IMR-90 (cell line): ENCODE results near the gene CCM2.

Source experiments
- BHLHE40 ChIP-seq: fragments of 150-350 bp; IDR thresholded peaks from 2 replicates; pipeline ENCODE4 v1.6.1; 2016; ENCODE audit warnings: mild to moderate bottlenecking, low read depth, low read length
- FOS ChIP-seq: fragments of 150-350 bp; IDR thresholded peaks from 2 replicates; pipeline ENCODE4 v1.6.1; 2016; ENCODE audit warnings: low read depth, low read length
- MAFK ChIP-seq: IDR thresholded peaks from 2 replicates; pipeline ENCODE4 v1.6.1; 2012; ENCODE audit warnings: low read depth, low read length, improper control_type of control experiment
- MAZ ChIP-seq: IDR thresholded peaks from 2 replicates; pipeline ENCODE4 v1.6.1; 2012; ENCODE audit warnings: low read depth, mild to moderate bottlenecking, low read length, improper control_type of control experiment, moderate library complexity, borderline replicate concordance
- MXI1 ChIP-seq: IDR thresholded peaks from 2 replicates; pipeline ENCODE4 v1.6.1; 2012; ENCODE audit warnings: low read depth, mild to moderate bottlenecking, low read length, moderate library complexity, borderline replicate concordance
- POLR2A ChIP-seq: IDR thresholded peaks from 2 replicates; pipeline ENCODE4 v1.6.1; 2012; ENCODE audit warnings: mild to moderate bottlenecking, low read depth, low read length
- RAD21 ChIP-seq: IDR thresholded peaks from 2 replicates; pipeline ENCODE4 v1.6.1; 2012; ENCODE audit warnings: low read length, improper control_type of control experiment
- SMC3 ChIP-seq: fragments of 150-350 bp; IDR thresholded peaks from 2 replicates; pipeline ENCODE4 v1.6.1; 2016; ENCODE audit warnings: low read depth, mild to moderate bottlenecking, antibody characterized with exemption, low read length, moderate library complexity
- TF ChIP-seq, protein P1 (sequence below): conservative IDR thresholded peaks from 2 replicates; pipeline ENCODE4 v1.5.1; 2012; ENCODE audit warnings: mild to moderate bottlenecking, low read depth, low read length, improper control_type of control experiment
- TF ChIP-seq, protein P2 (sequence below): fragments of 150-350 bp; IDR thresholded peaks from 2 replicates; pipeline ENCODE4 v1.6.1; 2016; ENCODE audit warnings: low read depth, mild to moderate bottlenecking, low read length, moderate library complexity, borderline replicate concordance
- TF ChIP-seq, protein P3 (sequence below): fragments of 150-350 bp; IDR thresholded peaks from 2 replicates; pipeline ENCODE4 v1.6.1; 2017; ENCODE audit warnings: mild to moderate bottlenecking, antibody characterized with exemption, low read length, low read depth

DNA sequence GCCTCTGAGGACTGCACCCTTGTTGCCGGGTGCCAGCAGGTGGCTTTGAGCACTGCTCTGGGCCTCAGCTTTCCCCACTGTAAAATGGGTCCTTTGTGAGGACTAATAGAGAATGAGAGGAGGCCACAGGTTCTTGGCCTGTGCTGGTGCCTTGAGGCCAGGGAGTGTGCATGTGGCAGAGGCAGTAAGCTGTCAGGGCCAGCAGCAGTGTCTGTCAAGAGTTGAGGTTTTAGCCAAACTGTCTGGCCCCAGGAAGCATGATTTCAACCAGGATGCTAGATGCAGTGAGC is 75.3 kb downstream of the CCM2 start:
- TF ChIP-seq, protein P1, sequence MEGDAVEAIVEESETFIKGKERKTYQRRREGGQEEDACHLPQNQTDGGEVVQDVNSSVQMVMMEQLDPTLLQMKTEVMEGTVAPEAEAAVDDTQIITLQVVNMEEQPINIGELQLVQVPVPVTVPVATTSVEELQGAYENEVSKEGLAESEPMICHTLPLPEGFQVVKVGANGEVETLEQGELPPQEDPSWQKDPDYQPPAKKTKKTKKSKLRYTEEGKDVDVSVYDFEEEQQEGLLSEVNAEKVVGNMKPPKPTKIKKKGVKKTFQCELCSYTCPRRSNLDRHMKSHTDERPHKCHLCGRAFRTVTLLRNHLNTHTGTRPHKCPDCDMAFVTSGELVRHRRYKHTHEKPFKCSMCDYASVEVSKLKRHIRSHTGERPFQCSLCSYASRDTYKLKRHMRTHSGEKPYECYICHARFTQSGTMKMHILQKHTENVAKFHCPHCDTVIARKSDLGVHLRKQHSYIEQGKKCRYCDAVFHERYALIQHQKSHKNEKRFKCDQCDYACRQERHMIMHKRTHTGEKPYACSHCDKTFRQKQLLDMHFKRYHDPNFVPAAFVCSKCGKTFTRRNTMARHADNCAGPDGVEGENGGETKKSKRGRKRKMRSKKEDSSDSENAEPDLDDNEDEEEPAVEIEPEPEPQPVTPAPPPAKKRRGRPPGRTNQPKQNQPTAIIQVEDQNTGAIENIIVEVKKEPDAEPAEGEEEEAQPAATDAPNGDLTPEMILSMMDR = no peak
- TF ChIP-seq POLR2A (no peak), MAFK (no peak), BHLHE40 (no peak), RAD21 (no peak), FOS (no peak), MXI1 (no peak), SMC3 (no peak), MAZ (no peak)
- TF ChIP-seq, protein P2, sequence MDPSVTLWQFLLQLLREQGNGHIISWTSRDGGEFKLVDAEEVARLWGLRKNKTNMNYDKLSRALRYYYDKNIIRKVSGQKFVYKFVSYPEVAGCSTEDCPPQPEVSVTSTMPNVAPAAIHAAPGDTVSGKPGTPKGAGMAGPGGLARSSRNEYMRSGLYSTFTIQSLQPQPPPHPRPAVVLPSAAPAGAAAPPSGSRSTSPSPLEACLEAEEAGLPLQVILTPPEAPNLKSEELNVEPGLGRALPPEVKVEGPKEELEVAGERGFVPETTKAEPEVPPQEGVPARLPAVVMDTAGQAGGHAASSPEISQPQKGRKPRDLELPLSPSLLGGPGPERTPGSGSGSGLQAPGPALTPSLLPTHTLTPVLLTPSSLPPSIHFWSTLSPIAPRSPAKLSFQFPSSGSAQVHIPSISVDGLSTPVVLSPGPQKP = no peak
- TF ChIP-seq, protein P3, sequence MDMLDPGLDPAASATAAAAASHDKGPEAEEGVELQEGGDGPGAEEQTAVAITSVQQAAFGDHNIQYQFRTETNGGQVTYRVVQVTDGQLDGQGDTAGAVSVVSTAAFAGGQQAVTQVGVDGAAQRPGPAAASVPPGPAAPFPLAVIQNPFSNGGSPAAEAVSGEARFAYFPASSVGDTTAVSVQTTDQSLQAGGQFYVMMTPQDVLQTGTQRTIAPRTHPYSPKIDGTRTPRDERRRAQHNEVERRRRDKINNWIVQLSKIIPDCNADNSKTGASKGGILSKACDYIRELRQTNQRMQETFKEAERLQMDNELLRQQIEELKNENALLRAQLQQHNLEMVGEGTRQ = no peak
